Posterior vena cava (tissue), 2 donors: ENCODE measurements around the gene CARD19. TPM values are rescaled to one million over a fixed set of nuclear protein-coding genes. Genes with fewer than 3 reads are reported as not detected.

Experiments
- DNase-seq: peaks from one replicate; pipeline ENCODE4 v3.0.0-alpha.2; 2020; ENCODE audit warnings: low spot score
- intact Hi-C, 2 donors: fragments of 100-400 bp; cut with DNase I; formaldehyde crosslinking; loops; one replicate each; pipeline versions ENCODE4 v1.14.1 to v1.14.2; 2022 to 2023
- total RNA-seq, 2 donors: library from RNA; stranded (reverse); fragmentation: NEBNext Ultra II Directional; extraction: Animal tissue kit (Norgen Biotek cat#: 25700); gene quantifications; one replicate each; pipeline ENCODE4 v1.2.1, GENCODE V29; 2021
- donor health status: DM: yes; HTN: yes; CAD: no.
- donor health status: DM: yes; HTN: yes; CAD: no.

The CARD19 gene
- total RNA-seq, 2 donors from 2014 or later: 40.8 to 43.0 TPM

- DNase-seq: no peak
- intact Hi-C loops: no loop called here
Measured at GRCh38 chr9:93061260-93061751, 34.7 kb upstream of the CARD19 start.

- no peak for DNase-seq
- intact Hi-C loops: no loop called here
Measured at GRCh38 chr9:93061791-93062763, 33.9 kb upstream of the CARD19 start.

- intact Hi-C loops: no loop called here
- no peak for DNase-seq
Measured at GRCh38 chr9:93064392-93065134, 31.5 kb upstream of the CARD19 start.

- intact Hi-C loops: no loop called here
- DNase-seq: no peak
Measured at GRCh38 chr9:93065135-93065720, 30.8 kb upstream of the CARD19 start.

- intact Hi-C loops: no loop called here
- DNase-seq: no peak
Measured at GRCh38 chr9:93066978-93067603, 28.9 kb upstream of the CARD19 start.

- DNase-seq: no peak
- intact Hi-C loops: no loop called here
Measured at GRCh38 chr9:93068956-93069355, 27.1 kb upstream of the CARD19 start.

GRCh38 chr9:93071464-93071863, 24.6 kb upstream of the CARD19 start:
- intact Hi-C loops: no loop called here

GRCh38 chr9:93072383-93072795, 23.6 kb upstream of the CARD19 start:
- intact Hi-C loops: no loop called here
- DNase-seq: no peak

More at GRCh38 chr9:93071464-93071863, 24.6 kb upstream of the CARD19 start:
- DNase-seq: no peak

- no peak for DNase-seq
- intact Hi-C loops: no loop called here
Measured at GRCh38 chr9:93076101-93076791, 19.8 kb upstream of the CARD19 start.

GRCh38 chr9:93076792-93077128, 19.3 kb upstream of the CARD19 start:
- no peak for DNase-seq
- intact Hi-C loops: no loop called here

- no peak for DNase-seq
- intact Hi-C loops: no loop called here
Measured at GRCh38 chr9:93077367-93077766, 18.6 kb upstream of the CARD19 start.

- intact Hi-C loops: no loop called here
- no peak for DNase-seq
Measured at GRCh38 chr9:93077811-93078210, 18.2 kb upstream of the CARD19 start.

- intact Hi-C loops: no loop called here
- peak; percentile 73 for DNase-seq
Measured at GRCh38 chr9:93079371-93079770, 16.6 kb upstream of the CARD19 start.

- peak; percentile 49 for DNase-seq
- intact Hi-C loops: no loop called here
Measured at GRCh38 chr9:93080406-93080805, 15.6 kb upstream of the CARD19 start.

GRCh38 chr9:93081081-93081529, 14.9 kb upstream of the CARD19 start:
- DNase-seq: peak; percentile 58
- intact Hi-C loops: no loop called here

- intact Hi-C loops: no loop called here
- no peak for DNase-seq
Measured at GRCh38 chr9:93081931-93082330, 14.1 kb upstream of the CARD19 start.

GRCh38 chr9:93082841-93083411, 13.1 kb upstream of the CARD19 start:
- DNase-seq: peak; percentile 65
- intact Hi-C loops: no loop called here
